GM12801 (cell line): ENCODE results near the gene CD96.

ENCODE experiments used
- CTCF ChIP-seq: IDR thresholded peaks from one replicate; pipeline ENCODE4 v1.5.1; 2011; ENCODE audit warnings: control low read depth; ENCODE audit not compliant: insufficient read length; ENCODE audit errors: extremely low read depth

The CD96 gene

GRCh38 chr3:111568355-111568754, 26.4 kb downstream of the CD96 start:
- TF ChIP-seq CTCF = no peak

DNA sequence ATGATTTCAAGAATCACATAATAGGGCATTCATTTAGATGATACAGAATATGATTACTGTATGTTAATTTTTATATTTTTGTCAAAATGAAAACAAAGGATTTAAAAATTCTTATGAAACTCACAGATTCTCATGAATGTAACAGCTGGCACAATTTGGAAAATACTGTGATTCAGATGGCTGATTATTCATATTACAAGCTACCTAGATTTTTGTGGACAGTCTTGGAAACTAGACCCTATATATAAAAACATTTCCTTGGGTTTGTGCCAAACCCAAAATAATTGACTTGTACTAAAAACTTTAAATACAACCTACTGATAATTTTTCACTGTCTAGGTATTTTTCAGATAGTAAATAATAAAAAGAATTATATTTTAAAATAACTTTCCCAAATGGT, 26.9 kb downstream of the CD96 start:
- TF ChIP-seq CTCF = no peak

- no peak for TF ChIP-seq CTCF
These were observed 28.5 kb downstream of the CD96 start for GRCh38 chr3:111570404-111571030.

DNA sequence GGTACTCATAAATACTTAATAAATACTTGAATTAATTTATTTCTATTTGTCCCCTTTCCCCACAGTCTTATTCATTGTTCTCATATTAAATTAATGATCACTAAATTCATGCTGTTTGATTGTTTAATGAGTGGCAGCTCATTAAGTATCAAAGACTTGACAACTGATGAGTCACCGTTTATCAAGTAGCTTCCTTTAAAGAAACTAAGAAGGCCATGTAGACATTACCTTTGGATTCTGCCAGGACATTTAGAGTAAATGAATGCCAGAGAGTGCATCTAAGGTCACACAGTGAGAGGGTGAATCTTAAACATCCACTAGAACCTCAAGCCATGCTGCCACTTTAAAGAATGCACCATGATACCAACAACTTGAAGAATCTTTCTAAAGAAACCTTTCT, 29.3 kb downstream of the CD96 start:
- no peak for TF ChIP-seq CTCF

DNA sequence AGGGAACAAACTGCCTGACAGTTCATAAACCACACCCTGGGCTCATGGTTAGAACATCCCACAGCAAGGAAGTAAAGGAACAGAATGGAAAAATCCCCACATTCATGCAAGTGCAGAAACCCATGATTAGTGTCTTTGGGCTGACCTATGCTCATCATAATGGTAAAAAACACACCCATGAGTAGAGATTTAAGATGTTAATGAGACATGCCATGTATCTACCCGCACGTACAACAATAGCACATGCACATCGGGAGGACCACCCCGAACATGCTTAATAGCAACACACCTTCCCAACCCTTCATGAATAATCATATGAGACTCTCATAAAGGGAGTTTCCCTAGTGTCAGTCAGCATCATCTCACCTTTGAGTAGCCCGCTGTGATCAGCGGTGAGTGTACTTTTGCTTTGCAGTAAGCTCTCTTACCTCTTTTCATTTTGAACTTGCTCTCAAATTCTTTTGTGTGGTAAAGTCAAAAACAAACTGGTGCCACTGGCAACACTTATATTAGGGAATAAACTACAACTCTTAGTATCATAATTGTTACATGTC, 30.0 kb downstream of the CD96 start:
- no peak for TF ChIP-seq CTCF

- no peak for TF ChIP-seq CTCF
These were observed 35.1 kb downstream of the CD96 start for GRCh38 chr3:111577113-111577512.

DNA sequence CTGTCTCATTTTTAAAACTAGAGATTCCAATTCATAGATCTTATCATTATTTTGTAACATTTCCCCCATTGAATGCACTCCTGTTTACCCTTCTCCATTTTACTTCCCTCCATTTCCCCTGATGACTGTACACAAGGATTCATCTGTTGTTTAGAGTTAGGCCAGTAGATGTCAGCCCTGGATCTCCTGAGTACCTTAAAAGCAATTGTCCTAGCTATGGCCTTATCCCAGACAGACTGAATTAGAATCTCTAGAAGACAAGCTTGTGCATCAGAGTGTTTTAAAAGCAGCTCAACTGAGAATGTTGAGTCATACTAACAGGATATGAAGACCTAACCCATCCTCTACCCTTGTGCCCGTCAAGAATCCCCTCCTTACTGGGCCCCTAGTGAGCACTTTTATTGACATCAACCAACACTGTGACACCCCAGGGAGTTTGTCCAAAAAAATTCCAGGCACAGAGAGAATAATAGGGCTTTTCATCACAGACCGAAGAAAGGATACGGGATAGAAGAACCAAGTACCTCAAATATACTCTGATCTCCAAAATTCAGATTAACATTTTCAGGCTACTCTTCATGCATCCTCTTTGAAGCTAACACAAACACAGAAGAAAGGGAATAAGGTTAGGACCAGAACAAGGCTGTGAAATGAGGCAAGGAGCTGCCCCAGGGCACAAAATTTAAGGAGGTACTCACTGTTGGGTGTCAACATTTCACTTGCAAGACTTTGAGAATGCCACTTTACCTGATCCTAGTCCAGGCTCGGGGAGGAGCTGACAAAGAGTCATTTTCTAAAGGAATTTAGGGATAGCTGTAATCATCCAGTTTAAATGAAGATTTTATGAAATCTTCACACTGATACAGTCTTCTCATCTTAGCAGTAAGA, 36.0 kb downstream of the CD96 start:
- no peak for TF ChIP-seq CTCF
